K562 (cell line): Measurements from ENCODE around the gene EEF1AKMT1.

Source experiments
- TF ChIP-seq, protein P1 (sequence below), 2 experiments: fragments of 150-350 bp in 1 of 2; IDR thresholded peaks; 2 replicates each; pipeline ENCODE4 v1.6.1; 2012 to 2016; ENCODE audit warnings: low read depth in 2 of 2, low read length in 2 of 2, mild to moderate bottlenecking in 1 of 2, moderate library complexity in 1 of 2
- TF ChIP-seq, protein P2 (sequence below): fragments of 450-650 bp; formaldehyde crosslinking; IDR thresholded peaks from 2 replicates; pipeline ENCODE4 v1.4.0; 2022; ENCODE audit warnings: mild to moderate bottlenecking, moderate library complexity
- TF ChIP-seq, protein P3 (sequence below): fragments of 250-450 bp; sonication (Bioruptor Pico); IDR thresholded peaks from 2 replicates; pipeline ENCODE4 v1.4.0; 2020; ENCODE audit warnings: mild to moderate bottlenecking, moderate library complexity

DNA sequence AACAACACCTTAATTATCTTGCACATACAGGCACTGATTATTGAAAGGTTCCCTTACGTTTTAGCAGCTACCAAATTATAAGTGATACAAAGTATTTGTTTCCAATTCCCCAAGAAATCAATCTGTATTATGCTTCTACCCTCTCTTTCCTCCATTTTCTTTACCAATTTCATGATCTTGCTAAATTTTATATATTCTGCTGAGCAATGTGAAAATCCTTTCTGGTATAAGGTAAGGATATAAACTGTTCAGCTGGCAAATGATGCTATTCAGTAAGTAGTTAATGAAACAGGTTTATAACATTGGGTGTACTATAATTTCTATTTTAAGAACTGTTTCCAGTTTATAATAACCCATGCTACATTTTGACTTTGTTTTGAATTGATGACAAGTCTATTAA, 985 bp upstream of the EEF1AKMT1 start:
- TF ChIP-seq, protein P1, sequence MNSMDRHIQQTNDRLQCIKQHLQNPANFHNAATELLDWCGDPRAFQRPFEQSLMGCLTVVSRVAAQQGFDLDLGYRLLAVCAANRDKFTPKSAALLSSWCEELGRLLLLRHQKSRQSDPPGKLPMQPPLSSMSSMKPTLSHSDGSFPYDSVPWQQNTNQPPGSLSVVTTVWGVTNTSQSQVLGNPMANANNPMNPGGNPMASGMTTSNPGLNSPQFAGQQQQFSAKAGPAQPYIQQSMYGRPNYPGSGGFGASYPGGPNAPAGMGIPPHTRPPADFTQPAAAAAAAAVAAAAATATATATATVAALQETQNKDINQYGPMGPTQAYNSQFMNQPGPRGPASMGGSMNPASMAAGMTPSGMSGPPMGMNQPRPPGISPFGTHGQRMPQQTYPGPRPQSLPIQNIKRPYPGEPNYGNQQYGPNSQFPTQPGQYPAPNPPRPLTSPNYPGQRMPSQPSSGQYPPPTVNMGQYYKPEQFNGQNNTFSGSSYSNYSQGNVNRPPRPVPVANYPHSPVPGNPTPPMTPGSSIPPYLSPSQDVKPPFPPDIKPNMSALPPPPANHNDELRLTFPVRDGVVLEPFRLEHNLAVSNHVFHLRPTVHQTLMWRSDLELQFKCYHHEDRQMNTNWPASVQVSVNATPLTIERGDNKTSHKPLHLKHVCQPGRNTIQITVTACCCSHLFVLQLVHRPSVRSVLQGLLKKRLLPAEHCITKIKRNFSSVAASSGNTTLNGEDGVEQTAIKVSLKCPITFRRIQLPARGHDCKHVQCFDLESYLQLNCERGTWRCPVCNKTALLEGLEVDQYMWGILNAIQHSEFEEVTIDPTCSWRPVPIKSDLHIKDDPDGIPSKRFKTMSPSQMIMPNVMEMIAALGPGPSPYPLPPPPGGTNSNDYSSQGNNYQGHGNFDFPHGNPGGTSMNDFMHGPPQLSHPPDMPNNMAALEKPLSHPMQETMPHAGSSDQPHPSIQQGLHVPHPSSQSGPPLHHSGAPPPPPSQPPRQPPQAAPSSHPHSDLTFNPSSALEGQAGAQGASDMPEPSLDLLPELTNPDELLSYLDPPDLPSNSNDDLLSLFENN (IDR thresholded peaks at IDR 0.05; ENCODE audit: low read depth in 2 of 2, low read length in 2 of 2), result no peak
- TF ChIP-seq, protein P2, sequence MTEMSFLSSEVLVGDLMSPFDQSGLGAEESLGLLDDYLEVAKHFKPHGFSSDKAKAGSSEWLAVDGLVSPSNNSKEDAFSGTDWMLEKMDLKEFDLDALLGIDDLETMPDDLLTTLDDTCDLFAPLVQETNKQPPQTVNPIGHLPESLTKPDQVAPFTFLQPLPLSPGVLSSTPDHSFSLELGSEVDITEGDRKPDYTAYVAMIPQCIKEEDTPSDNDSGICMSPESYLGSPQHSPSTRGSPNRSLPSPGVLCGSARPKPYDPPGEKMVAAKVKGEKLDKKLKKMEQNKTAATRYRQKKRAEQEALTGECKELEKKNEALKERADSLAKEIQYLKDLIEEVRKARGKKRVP (CRISPR knock-in tag), result no peak
- TF ChIP-seq, protein P3, sequence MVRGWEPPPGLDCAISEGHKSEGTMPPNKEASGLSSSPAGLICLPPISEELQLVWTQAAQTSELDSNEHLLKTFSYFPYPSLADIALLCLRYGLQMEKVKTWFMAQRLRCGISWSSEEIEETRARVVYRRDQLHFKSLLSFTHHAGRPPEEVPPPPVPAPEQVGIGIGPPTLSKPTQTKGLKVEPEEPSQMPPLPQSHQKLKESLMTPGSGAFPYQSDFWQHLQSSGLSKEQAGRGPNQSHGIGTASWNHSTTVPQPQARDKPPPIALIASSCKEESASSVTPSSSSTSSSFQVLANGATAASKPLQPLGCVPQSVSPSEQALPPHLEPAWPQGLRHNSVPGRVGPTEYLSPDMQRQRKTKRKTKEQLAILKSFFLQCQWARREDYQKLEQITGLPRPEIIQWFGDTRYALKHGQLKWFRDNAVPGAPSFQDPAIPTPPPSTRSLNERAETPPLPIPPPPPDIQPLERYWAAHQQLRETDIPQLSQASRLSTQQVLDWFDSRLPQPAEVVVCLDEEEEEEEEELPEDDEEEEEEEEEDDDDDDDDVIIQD (CRISPR knock-in tag), result no peak
